NT2/D1 (cell line): Measurements from ENCODE around the gene MADD.

Source experiments
- DNase-seq: peaks from one replicate; pipeline ENCODE4 v3.0.0-alpha.2; 2011; ENCODE audit warnings: low read depth, low spot score
- H3K27me3 ChIP-seq: 2 replicates; pipeline ENCODE4 v1.6.0; 2011; ENCODE audit warnings: mild to moderate bottlenecking; ENCODE audit not compliant: insufficient read length, insufficient read depth
- H3K36me3 ChIP-seq: 2 replicates; pipeline ENCODE4 v1.6.1; 2011; ENCODE audit warnings: mild to moderate bottlenecking, low read length, mixed read lengths; ENCODE audit not compliant: insufficient read depth, insufficient read length
- H3K4me1 ChIP-seq: 2 replicates; pipeline ENCODE4 v1.5.1; 2011; ENCODE audit not compliant: insufficient read depth, insufficient read length
- H3K4me3 ChIP-seq: 2 replicates; pipeline ENCODE4 v1.5.1; 2011; ENCODE audit warnings: low read depth; ENCODE audit not compliant: insufficient read length
- H3K9ac ChIP-seq: 2 replicates; pipeline ENCODE4 v1.6.0; 2011; ENCODE audit warnings: low read depth; ENCODE audit not compliant: insufficient read length
- H3K9me3 ChIP-seq: 2 replicates; pipeline ENCODE4 v1.5.1; 2011; ENCODE audit warnings: mild to moderate bottlenecking, low read length; ENCODE audit not compliant: insufficient read depth
- SUZ12 ChIP-seq: IDR thresholded peaks from 2 replicates; pipeline ENCODE4 v1.6.1; 2011; ENCODE audit not compliant: insufficient read length, insufficient read depth; ENCODE audit errors: extremely low read depth
- YY1 ChIP-seq: IDR thresholded peaks from 2 replicates; pipeline ENCODE4 v1.6.1; 2011; ENCODE audit not compliant: insufficient read length, insufficient read depth
- ZNF274 ChIP-seq: IDR thresholded peaks from 2 replicates; pipeline ENCODE4 v1.6.1; 2011; ENCODE audit warnings: mild to moderate bottlenecking, low read depth, low read length

Gene MADD

GRCh38 chr11:47288066-47288465 is 18.1 kb downstream of the MADD start:
- peaks cover 88% of the 10 kb centered on the region for H3K36me3 ChIP-seq
- no peaks in the 10 kb centered on the region for H3K4me1 ChIP-seq
- H3K4me3 ChIP-seq, result no peak overlapping the region
- DNase-seq, result no peak
- no peaks in the 10 kb centered on the region for H3K9me3 ChIP-seq
- no peaks in the 10 kb centered on the region for H3K27me3 ChIP-seq
- TF ChIP-seq ZNF274 (no peak), SUZ12 (no peak), YY1 (no peak)
- H3K9ac ChIP-seq, result no peak overlapping the region

GRCh38 chr11:47289856-47290255 is 19.9 kb downstream of the MADD start:
- peaks cover 86% of the 10 kb centered on the region for H3K36me3 ChIP-seq
- no peaks in the 10 kb centered on the region for H3K9me3 ChIP-seq
- H3K4me3 ChIP-seq, result no peak overlapping the region
- no peak for TF ChIP-seq ZNF274
- TF ChIP-seq SUZ12, result no peak
- no peak for TF ChIP-seq YY1
- H3K4me1 ChIP-seq, result no peaks in the 10 kb centered on the region
- DNase-seq, result no peak
- H3K27me3 ChIP-seq, result no peaks in the 10 kb centered on the region
- H3K9ac ChIP-seq, result no peak overlapping the region

GRCh38 chr11:47295385-47295784 is 25.5 kb downstream of the MADD start:
- H3K36me3 ChIP-seq, result peaks cover 79% of the 10 kb centered on the region
- no peak for TF ChIP-seq ZNF274
- TF ChIP-seq SUZ12, result no peak
- TF ChIP-seq YY1, result no peak

GRCh38 chr11:47296045-47296444 is 26.1 kb downstream of the MADD start:
- Histone ChIP-seq H3K4me1 (no peaks in the 10 kb centered on the region), H3K9me3 (peaks cover 18% of the 10 kb centered on the region), H3K27me3 (no peaks in the 10 kb centered on the region), H3K9ac (no peak overlapping the region), H3K36me3 (peaks cover 73% of the 10 kb centered on the region), H3K4me3 (no peak overlapping the region)
- no peak for DNase-seq
- TF ChIP-seq YY1 (no peak), SUZ12 (no peak), ZNF274 (no peak)

More at GRCh38 chr11:47295385-47295784, 25.5 kb downstream of the MADD start:
- no peak overlapping the region for H3K4me3 ChIP-seq
- no peaks in the 10 kb centered on the region for H3K27me3 ChIP-seq
- H3K9me3 ChIP-seq, result peaks cover 18% of the 10 kb centered on the region
- DNase-seq, result no peak
- no peak overlapping the region for H3K9ac ChIP-seq
- H3K4me1 ChIP-seq, result no peaks in the 10 kb centered on the region

GRCh38 chr11:47299078-47299477 is 29.1 kb downstream of the MADD start:
- Histone ChIP-seq H3K36me3 (peaks cover 54% of the 10 kb centered on the region), H3K9ac (no peak overlapping the region), H3K4me1 (no peaks in the 10 kb centered on the region), H3K27me3 (no peaks in the 10 kb centered on the region), H3K9me3 (peaks cover 34% of the 10 kb centered on the region), H3K4me3 (no peak overlapping the region)
- DNase-seq, result no peak
- no peak for TF ChIP-seq YY1
- TF ChIP-seq SUZ12, result no peak

- Histone ChIP-seq H3K27me3 (no peaks in the 10 kb centered on the region), H3K9ac (no peak overlapping the region), H3K4me3 (no peak overlapping the region), H3K36me3 (peaks cover 51% of the 10 kb centered on the region), H3K4me1 (peaks cover 2% of the 10 kb centered on the region), H3K9me3 (peaks cover 34% of the 10 kb centered on the region)
- TF ChIP-seq ZNF274 (no peak), SUZ12 (no peak), YY1 (no peak)
- no peak for DNase-seq
Observed at GRCh38 chr11:47302853-47303252, 32.9 kb downstream of the MADD start.

- no peak for DNase-seq
- peaks cover 17% of the 10 kb centered on the region for H3K9me3 ChIP-seq
- peaks cover 46% of the 10 kb centered on the region for H3K36me3 ChIP-seq
- no peak overlapping the region for H3K9ac ChIP-seq
- no peaks in the 10 kb centered on the region for H3K27me3 ChIP-seq
- peaks cover 9% of the 10 kb centered on the region for H3K4me1 ChIP-seq
- no peak overlapping the region for H3K4me3 ChIP-seq
- TF ChIP-seq SUZ12 (no peak), YY1 (no peak), ZNF274 (no peak)
Observed at GRCh38 chr11:47305734-47306483, 36.0 kb downstream of the MADD start.

- no peak for DNase-seq
- no peak overlapping the region for H3K9ac ChIP-seq
- no peaks in the 10 kb centered on the region for H3K27me3 ChIP-seq
- H3K9me3 ChIP-seq, result peaks cover 17% of the 10 kb centered on the region
- H3K4me3 ChIP-seq, result no peak overlapping the region
- peaks cover 49% of the 10 kb centered on the region for H3K36me3 ChIP-seq
- peaks cover 9% of the 10 kb centered on the region for H3K4me1 ChIP-seq
- TF ChIP-seq ZNF274 (no peak), SUZ12 (no peak), YY1 (no peak)
Observed at GRCh38 chr11:47306484-47306844, 36.5 kb downstream of the MADD start.
